A549 (cell line): ENCODE measurements around the gene KIF5C. TPM values are rescaled to one million over a fixed set of nuclear protein-coding genes. Genes with fewer than 3 reads are reported as not detected.

Experiments used
- ATAC-seq, 2 experiments: fragments of 200-7000 bp in 1 of 2; fragments of >200 bp in 1 of 2; cut with Nextera tagmentation in 1 of 2; cut with Tn5 transposase in 1 of 2; 3 replicates each; pipeline versions ENCODE4 v1.8.0 to v1.9.1; 2018 to 2020; ENCODE audit warnings: mild to moderate bottlenecking in 1 of 2, moderate library complexity in 1 of 2
- CTCF ChIA-PET: fragments of 300-600 bp; sonication (Branson Sonifier 250); formaldehyde crosslinking; extraction: SDS; loops from one replicate; lab custom pipeline; 2021; ENCODE audit warnings: antibody characterized with exemption, inconsistent platforms; lab: Yijun Ruan, JAX
- POLR2A ChIA-PET: fragments of 350-600 bp; formaldehyde crosslinking; extraction: SDS; loops from one replicate; lab custom pipeline; 2021; ENCODE audit warnings: antibody characterized with exemption, inconsistent platforms; lab: Yijun Ruan, JAX
- DNase-seq, 2 experiments: peaks; one replicate each; pipeline versions ENCODE4 v3.0.0 to v3.0.0-alpha.2; 2011 to 2016; ENCODE audit warnings: low read depth in 1 of 2, low spot score in 1 of 2
- FAIRE-seq: peaks from 2 replicates; lab custom pipeline; 2011; peaks lifted over from hg19 to GRCh38; lab: Jason Lieb, UNC
- H3K27ac ChIP-seq, 2 experiments: fragments of >200 bp; sonication (Bioruptor Twin); formaldehyde crosslinking; 3 replicates each; pipeline ENCODE4 v1.5.1; 2016 to 2017
- H3K4me1 ChIP-seq: fragments of >200 bp; sonication (Bioruptor Twin); formaldehyde crosslinking; 3 replicates; pipeline ENCODE4 v1.6.1; 2016
- H3K4me2 ChIP-seq: fragments of >200 bp; sonication (Bioruptor Twin); formaldehyde crosslinking; 3 replicates; pipeline ENCODE4 v1.6.1; 2016
- H3K4me3 ChIP-seq: fragments of >200 bp; sonication (Bioruptor Twin); formaldehyde crosslinking; 3 replicates; pipeline ENCODE4 v1.5.1; 2016
- H3K9me3 ChIP-seq: fragments of >200 bp; sonication (Bioruptor Twin); formaldehyde crosslinking; 3 replicates; pipeline ENCODE4 v1.6.1; 2016
- BHLHE40 ChIP-seq: IDR thresholded peaks from 2 replicates; pipeline ENCODE4 v1.6.1; 2012; ENCODE audit warnings: low read depth, low read length, inconsistent platforms
- EHF ChIP-seq: fragments of 250-450 bp; sonication (Bioruptor Pico); IDR thresholded peaks from 2 replicates; pipeline ENCODE4 v1.5.0; 2020; ENCODE audit warnings: mild to moderate bottlenecking
- EP300 ChIP-seq, 2 experiments: fragments of >200 bp; sonication (Bioruptor Twin); formaldehyde crosslinking; IDR thresholded peaks; 2 replicates in 1 of 2; 3 replicates in 1 of 2; pipeline ENCODE4 v1.6.1; 2016 to 2017
- FOSL2 ChIP-seq, 2 experiments: fragments of 450-650 bp in 1 of 2; fragments of >200 bp in 1 of 2; sonication (Bioruptor Twin) in 1 of 2; formaldehyde crosslinking; IDR thresholded peaks; 2 replicates each; pipeline versions ENCODE4 v1.5.0 to v1.6.1; 2016 to 2020; ENCODE audit warnings: mild to moderate bottlenecking in 1 of 2, moderate library complexity in 1 of 2
- FOXS1 ChIP-seq: fragments of 250-450 bp; sonication (Bioruptor Pico); IDR thresholded peaks from 2 replicates; pipeline ENCODE4 v1.5.0; 2020; ENCODE audit warnings: mild to moderate bottlenecking, moderate library complexity
- HOXA7 ChIP-seq: fragments of 250-450 bp; sonication (Bioruptor Pico); IDR thresholded peaks from 2 replicates; pipeline ENCODE4 v1.5.0; 2020; ENCODE audit warnings: mild to moderate bottlenecking, moderate library complexity
- JUNB ChIP-seq: fragments of >200 bp; sonication (Bioruptor Twin); formaldehyde crosslinking; IDR thresholded peaks from 2 replicates; pipeline ENCODE4 v1.6.1; 2016
- MAZ ChIP-seq: fragments of 150-350 bp; IDR thresholded peaks from 2 replicates; pipeline ENCODE4 v1.6.1; 2014; ENCODE audit warnings: antibody characterized with exemption, low read depth, low read length, borderline replicate concordance
- POLR2A ChIP-seq: IDR thresholded peaks from 2 replicates; pipeline ENCODE4 v1.6.1; 2012; ENCODE audit warnings: mild to moderate bottlenecking, low read length
- RAD21 ChIP-seq, 2 experiments: fragments of >200 bp in 1 of 2; sonication (Bioruptor Twin) in 1 of 2; formaldehyde crosslinking in 1 of 2; IDR thresholded peaks in 1 of 2; conservative IDR thresholded peaks in 1 of 2; 2 replicates in 1 of 2; 3 replicates in 1 of 2; pipeline ENCODE4 v1.6.1; 2012 to 2018; ENCODE audit warnings: inconsistent platforms in 1 of 2
- TFCP2L1 ChIP-seq: fragments of 250-450 bp; sonication (Bioruptor Pico); IDR thresholded peaks from 2 replicates; pipeline ENCODE4 v1.5.0; 2021; ENCODE audit warnings: mild to moderate bottlenecking
- TP53 ChIP-seq: fragments of 250-450 bp; sonication (Bioruptor Pico); IDR thresholded peaks from 2 replicates; pipeline ENCODE4 v1.5.0; 2021; ENCODE audit warnings: mild to moderate bottlenecking, moderate library complexity
- ZSCAN20 ChIP-seq: fragments of 250-450 bp; sonication (Bioruptor Pico); IDR thresholded peaks from 2 replicates; pipeline ENCODE4 v1.8.0; 2022; ENCODE audit warnings: mild to moderate bottlenecking, moderate library complexity
- WGBS: methylation state at CpG from one replicate; pipeline ENCODE4 v1.1.6; 2017; ENCODE audit errors: missing lambda C conversion rate; 5-methylcytosine and 5-hydroxymethylcytosine counted together
- polyA plus RNA-seq, 4 experiments: library from polyadenylated mRNA; depleted of rRNA in 3 of 4; stranded (reverse); fragments of >200 nt; fragmentation: RNase III in 1 of 4; extraction: RNeasy Plus Mini Kit Qiagen cat#74134 plus additional on column Dnase treatment in 1 of 4; gene quantifications; 2 replicates in 3 of 4; 3 replicates in 1 of 4; pipeline ENCODE4 v1.2.3, GENCODE V29; 2011 to 2017
- TF ChIP-seq, protein P1 (sequence below): IDR thresholded peaks from 2 replicates; pipeline ENCODE4 v1.6.1; 2012; ENCODE audit warnings: low read depth, borderline replicate concordance
- TF ChIP-seq, protein P2 (sequence below): fragments of >200 bp; sonication (Bioruptor Twin); formaldehyde crosslinking; IDR thresholded peaks from 3 replicates; pipeline ENCODE4 v1.5.1; 2016
- TF ChIP-seq, protein P3 (sequence below): fragments of 250-450 bp; sonication (Bioruptor Pico); IDR thresholded peaks from 2 replicates; pipeline ENCODE4 v1.5.0; 2021; ENCODE audit warnings: mild to moderate bottlenecking, moderate library complexity, borderline replicate concordance
- TF ChIP-seq, protein P4 (sequence below): IDR thresholded peaks from 2 replicates; pipeline ENCODE4 v1.6.1; 2012

Gene KIF5C
- polyA plus RNA-seq, 2 of the 4 experiments (the other 2 are of a cell fraction): 0.27 to 0.30 TPM

DNA sequence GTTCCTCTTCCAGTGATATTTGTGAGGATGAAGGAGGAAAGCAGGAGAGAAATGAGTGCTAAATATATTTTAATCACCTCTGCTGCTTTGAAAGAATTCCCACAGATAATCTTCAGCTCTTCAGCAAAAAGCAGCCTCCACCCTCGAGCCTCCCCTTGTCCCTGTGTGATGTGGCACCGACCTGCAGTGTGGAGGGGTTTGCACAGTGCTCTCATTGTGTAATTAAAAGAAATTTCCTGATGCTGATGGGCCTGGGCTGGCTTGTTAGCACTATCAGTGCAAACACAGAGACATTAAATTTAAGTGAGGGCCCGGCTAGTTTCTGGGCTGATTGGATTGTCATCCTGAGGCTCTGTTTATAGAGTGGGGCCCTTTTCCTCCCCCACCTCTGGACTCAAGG is 53.4 kb downstream of the KIF5C start:
- FAIRE-seq (no peak), ATAC-seq (no peak), DNase-seq (no peak)
- TF ChIP-seq, protein P1, sequence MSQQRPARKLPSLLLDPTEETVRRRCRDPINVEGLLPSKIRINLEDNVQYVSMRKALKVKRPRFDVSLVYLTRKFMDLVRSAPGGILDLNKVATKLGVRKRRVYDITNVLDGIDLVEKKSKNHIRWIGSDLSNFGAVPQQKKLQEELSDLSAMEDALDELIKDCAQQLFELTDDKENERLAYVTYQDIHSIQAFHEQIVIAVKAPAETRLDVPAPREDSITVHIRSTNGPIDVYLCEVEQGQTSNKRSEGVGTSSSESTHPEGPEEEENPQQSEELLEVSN: no peak
- TF ChIP-seq EP300 (IDR thresholded peaks at IDR 0.05) (no peak), ZSCAN20 (CRISPR knock-in tag) (no peak)
- no peak overlapping the region for H3K4me3 ChIP-seq
- no peaks in the 10 kb centered on the region for H3K4me1 ChIP-seq
- H3K9me3 ChIP-seq: no peaks in the 10 kb centered on the region
- H3K27ac ChIP-seq: no peak overlapping the region
- ChIA-PET CTCF (interaction anchor here (1.1 to 1.6 kb wide), 3 partner anchors 62 to 635 kb away, joined by 3 to 5 read pairs (median 4); no protein-coding TSS in a partner anchor), POLR2A (no interaction called here)
- WGBS: 21% methylated on average over 3 of the region's 3 CpGs
- H3K4me2 ChIP-seq: no peak overlapping the region

DNA sequence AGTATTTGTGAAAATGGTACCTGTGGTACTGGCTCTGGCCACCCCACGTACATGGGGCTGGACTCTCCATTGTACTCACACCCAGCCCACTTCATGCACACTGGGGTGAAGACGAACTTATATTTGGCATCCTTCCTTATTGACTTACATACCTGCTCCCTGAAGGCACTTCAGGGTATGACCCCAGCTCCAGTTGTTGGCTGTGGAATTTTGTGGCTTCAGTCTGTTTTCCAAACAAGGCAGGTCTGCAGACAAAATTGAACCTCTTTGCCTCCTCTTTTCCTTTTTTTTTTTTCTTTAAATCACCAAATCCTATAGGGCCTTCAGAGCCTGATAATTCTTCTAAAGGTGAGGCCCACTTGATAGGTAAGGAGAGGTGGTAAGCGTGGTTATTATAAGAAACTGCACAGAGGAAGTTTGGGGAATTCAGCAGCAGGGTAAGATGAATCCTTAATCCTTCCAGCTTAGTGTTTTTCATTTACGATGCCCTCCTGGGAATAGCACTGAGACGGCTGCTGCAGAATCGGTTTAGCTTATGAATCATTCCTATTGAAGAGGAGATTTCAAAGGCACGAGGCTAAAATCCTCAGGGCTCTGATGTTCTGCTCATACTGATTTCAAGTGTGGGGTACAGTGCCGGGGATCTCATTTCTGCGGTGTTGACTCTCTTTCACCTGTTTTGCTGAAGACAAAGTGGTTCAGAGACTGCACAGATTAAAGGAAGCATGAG is 55.2 kb downstream of the KIF5C start:
- POLR2A ChIA-PET: no interaction called here
- TF ChIP-seq, protein P2, sequence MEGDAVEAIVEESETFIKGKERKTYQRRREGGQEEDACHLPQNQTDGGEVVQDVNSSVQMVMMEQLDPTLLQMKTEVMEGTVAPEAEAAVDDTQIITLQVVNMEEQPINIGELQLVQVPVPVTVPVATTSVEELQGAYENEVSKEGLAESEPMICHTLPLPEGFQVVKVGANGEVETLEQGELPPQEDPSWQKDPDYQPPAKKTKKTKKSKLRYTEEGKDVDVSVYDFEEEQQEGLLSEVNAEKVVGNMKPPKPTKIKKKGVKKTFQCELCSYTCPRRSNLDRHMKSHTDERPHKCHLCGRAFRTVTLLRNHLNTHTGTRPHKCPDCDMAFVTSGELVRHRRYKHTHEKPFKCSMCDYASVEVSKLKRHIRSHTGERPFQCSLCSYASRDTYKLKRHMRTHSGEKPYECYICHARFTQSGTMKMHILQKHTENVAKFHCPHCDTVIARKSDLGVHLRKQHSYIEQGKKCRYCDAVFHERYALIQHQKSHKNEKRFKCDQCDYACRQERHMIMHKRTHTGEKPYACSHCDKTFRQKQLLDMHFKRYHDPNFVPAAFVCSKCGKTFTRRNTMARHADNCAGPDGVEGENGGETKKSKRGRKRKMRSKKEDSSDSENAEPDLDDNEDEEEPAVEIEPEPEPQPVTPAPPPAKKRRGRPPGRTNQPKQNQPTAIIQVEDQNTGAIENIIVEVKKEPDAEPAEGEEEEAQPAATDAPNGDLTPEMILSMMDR: no peak
- TF ChIP-seq EHF (CRISPR knock-in tag): no peak
- TF ChIP-seq HOXA7: no peak
- no peak for TF ChIP-seq MAZ
- TF ChIP-seq TFCP2L1 (CRISPR knock-in tag): no peak
- no peak for TF ChIP-seq TP53 (CRISPR knock-in tag)
- H3K9me3 ChIP-seq: no peaks in the 10 kb centered on the region
- no peak overlapping the region for H3K27ac ChIP-seq
- FAIRE-seq: no peak
- DNase-seq: no peak
- ATAC-seq: no peak
- 46% methylated on average over 9 of the region's 9 CpGs for WGBS
- no peaks in the 10 kb centered on the region for H3K4me1 ChIP-seq
- no peak overlapping the region for H3K4me2 ChIP-seq
- no peak overlapping the region for H3K4me3 ChIP-seq
- CTCF ChIA-PET: interaction anchor here (0.6 kb wide), 2 partner anchors 8 to 611 kb away, joined by 3 to 4 read pairs; no protein-coding TSS in a partner anchor

DNA sequence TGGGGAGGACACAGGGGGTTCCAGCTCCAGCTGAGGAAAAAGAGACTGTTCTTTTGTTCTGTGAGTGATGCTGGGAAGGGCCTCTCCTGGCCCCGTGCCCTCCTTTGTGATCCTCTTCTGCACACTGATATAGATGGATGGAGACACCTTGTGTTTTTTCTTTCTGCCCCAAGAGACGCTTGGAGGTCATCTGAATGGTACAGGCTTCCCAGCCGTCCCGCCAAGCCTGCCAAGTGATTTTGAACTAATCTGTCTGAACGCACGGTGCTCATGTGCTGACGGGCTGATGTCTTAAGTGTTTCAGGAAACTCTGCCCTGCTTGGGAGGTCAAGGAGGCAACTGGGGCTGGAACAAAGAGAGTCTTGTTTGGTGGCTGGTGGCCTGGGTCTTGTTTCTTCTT is 57.5 kb downstream of the KIF5C start:
- 39% methylated on average over 6 of the region's 7 CpGs for WGBS
- FAIRE-seq: no peak
- CTCF ChIA-PET: interaction anchor here (0.7 kb wide), 1 partner anchor 9 kb away, joined by 3 read pairs; no protein-coding TSS in a partner anchor

DNA sequence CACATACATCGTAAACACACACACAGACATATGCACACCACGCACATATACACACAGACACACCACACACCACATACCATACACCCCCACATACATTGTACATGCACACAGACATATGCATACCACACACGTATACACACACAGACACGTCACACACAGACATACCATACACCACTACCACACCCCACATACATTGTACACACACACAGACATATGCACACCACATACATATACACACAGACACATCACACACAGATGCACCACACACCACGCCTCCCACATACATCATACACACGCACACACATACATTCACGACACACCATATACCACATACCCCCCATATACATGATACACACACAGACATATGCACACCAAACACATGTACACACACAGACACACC is 58.4 kb downstream of the KIF5C start:
- H3K4me3 ChIP-seq: no peak overlapping the region
- DNase-seq (no peak), ATAC-seq (no peak), FAIRE-seq (no peak)
- H3K27ac ChIP-seq: no peak overlapping the region
- POLR2A ChIA-PET: no interaction called here
- 39% methylated on average over 7 of the region's 7 CpGs for WGBS
- CTCF ChIA-PET: no interaction called here
- no peaks in the 10 kb centered on the region for H3K4me1 ChIP-seq
- no peaks in the 10 kb centered on the region for H3K9me3 ChIP-seq
- no peak overlapping the region for H3K4me2 ChIP-seq
- TF ChIP-seq FOSL2 (IDR thresholded peaks at IDR 0.05): no peak
- no peak for TF ChIP-seq FOSL2 (CRISPR knock-in tag; IDR thresholded peaks at IDR 0.05)
- no peak for TF ChIP-seq JUNB
- TF ChIP-seq, protein P3, sequence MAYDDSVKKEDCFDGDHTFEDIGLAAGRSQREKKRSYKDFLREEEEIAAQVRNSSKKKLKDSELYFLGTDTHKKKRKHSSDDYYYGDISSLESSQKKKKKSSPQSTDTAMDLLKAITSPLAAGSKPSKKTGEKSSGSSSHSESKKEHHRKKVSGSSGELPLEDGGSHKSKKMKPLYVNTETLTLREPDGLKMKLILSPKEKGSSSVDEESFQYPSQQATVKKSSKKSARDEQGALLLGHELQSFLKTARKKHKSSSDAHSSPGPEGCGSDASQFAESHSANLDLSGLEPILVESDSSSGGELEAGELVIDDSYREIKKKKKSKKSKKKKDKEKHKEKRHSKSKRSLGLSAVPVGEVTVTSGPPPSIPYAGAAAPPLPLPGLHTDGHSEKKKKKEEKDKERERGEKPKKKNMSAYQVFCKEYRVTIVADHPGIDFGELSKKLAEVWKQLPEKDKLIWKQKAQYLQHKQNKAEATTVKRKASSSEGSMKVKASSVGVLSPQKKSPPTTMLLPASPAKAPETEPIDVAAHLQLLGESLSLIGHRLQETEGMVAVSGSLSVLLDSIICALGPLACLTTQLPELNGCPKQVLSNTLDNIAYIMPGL (CRISPR knock-in tag): no peak
- TF ChIP-seq, protein P4, sequence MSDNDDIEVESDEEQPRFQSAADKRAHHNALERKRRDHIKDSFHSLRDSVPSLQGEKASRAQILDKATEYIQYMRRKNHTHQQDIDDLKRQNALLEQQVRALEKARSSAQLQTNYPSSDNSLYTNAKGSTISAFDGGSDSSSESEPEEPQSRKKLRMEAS: no peak
- no peak for TF ChIP-seq HOXA7
- no peak for TF ChIP-seq FOXS1
- no peak for TF ChIP-seq POLR2A

More for the DNA sequence above, 57.5 kb downstream of the KIF5C start:
- no peak for TF ChIP-seq TFCP2L1 (CRISPR knock-in tag)
- no peak for TF ChIP-seq JUNB
- TF ChIP-seq RAD21 (conservative IDR thresholded peaks at IDR 0.05 in 1 of 2, IDR thresholded peaks at IDR 0.05 in 1 of 2): no peak
- no peak for TF ChIP-seq BHLHE40
- no peak overlapping the region for H3K4me3 ChIP-seq
- no peak for ATAC-seq
- DNase-seq: no peak
- POLR2A ChIA-PET: no interaction called here
- H3K4me1 ChIP-seq: no peaks in the 10 kb centered on the region
- no peak overlapping the region for H3K4me2 ChIP-seq
- H3K9me3 ChIP-seq: no peaks in the 10 kb centered on the region
- no peak overlapping the region for H3K27ac ChIP-seq
